GM19467 (cell line): ENCODE measurements around the gene VPS35L.
A peak's percentile ranks its signal among the peaks of the same experiment; 100 is the strongest.

Source experiments
- ATAC-seq: cut with Tn5 transposase; IDR thresholded peaks from one replicate; pipeline ENCODE4 v1.9.1; 2021; ENCODE audit warnings: mild to moderate bottlenecking, moderate library complexity; ENCODE audit not compliant: unreplicated experiment

The VPS35L gene, protein sequence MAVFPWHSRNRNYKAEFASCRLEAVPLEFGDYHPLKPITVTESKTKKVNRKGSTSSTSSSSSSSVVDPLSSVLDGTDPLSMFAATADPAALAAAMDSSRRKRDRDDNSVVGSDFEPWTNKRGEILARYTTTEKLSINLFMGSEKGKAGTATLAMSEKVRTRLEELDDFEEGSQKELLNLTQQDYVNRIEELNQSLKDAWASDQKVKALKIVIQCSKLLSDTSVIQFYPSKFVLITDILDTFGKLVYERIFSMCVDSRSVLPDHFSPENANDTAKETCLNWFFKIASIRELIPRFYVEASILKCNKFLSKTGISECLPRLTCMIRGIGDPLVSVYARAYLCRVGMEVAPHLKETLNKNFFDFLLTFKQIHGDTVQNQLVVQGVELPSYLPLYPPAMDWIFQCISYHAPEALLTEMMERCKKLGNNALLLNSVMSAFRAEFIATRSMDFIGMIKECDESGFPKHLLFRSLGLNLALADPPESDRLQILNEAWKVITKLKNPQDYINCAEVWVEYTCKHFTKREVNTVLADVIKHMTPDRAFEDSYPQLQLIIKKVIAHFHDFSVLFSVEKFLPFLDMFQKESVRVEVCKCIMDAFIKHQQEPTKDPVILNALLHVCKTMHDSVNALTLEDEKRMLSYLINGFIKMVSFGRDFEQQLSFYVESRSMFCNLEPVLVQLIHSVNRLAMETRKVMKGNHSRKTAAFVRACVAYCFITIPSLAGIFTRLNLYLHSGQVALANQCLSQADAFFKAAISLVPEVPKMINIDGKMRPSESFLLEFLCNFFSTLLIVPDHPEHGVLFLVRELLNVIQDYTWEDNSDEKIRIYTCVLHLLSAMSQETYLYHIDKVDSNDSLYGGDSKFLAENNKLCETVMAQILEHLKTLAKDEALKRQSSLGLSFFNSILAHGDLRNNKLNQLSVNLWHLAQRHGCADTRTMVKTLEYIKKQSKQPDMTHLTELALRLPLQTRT

DNA sequence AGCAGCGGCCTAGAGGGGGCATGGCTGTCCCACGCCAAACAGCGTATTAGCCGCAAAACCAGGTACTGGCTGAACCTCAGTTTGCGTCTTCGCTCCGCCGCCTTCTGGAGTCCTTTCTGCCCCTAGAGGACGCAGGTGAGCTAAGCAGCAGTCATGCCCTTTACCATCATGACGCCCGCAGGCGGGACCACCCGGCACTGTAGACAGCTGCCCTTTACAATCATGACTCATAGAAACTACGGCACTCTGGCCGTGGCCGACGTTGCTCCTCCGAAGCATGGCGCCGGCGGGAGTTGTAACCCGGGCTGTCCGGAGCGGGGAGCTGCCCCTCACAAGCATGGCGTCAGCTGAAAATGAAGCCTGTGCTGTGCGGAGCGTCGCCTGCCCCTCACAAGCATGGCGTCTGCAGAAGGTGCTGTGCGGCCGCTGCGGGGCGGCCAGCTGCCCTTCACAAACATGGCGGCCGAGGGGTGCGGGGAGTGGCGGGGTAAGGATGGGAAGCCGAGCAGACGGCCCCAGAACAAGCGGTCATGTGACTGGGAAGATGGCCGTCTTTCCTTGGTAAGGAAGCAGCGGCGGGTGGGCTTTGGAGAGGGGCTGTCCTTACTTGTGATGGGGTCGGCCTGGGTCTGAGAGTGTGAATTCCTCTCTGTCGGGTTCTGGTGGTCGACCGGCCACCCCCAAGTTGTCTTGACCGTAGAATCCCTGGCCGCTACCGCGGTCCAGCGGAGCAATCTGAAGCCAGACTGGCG is at the start of gene VPS35L:
Gene VPS35L (plus strand): TSS at position 518 of the 752 bp plus-strand sequence. CDS start 27 bp downstream, at position 545.
- ATAC-seq: peak; percentile 94

DNA sequence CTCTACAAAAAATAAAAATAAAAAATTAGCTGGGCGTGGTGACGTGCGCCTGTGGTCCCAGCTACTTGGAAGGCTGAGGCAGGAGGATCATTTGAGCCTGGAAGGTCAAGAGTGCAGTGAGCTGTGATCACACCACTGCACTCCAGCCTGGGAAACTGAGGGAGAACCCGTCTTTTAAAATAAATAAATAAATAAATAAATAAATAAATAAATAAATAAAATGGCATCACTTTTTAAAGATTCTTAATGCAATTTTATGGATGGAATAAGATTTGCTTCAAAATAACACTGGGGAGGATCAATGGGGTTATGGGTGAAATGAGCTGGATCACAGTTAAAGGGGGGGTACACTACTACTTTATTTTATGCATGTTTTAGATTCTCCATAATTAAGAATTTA is 48.5 kb upstream of the VPS35L start:
- no peak for ATAC-seq

DNA sequence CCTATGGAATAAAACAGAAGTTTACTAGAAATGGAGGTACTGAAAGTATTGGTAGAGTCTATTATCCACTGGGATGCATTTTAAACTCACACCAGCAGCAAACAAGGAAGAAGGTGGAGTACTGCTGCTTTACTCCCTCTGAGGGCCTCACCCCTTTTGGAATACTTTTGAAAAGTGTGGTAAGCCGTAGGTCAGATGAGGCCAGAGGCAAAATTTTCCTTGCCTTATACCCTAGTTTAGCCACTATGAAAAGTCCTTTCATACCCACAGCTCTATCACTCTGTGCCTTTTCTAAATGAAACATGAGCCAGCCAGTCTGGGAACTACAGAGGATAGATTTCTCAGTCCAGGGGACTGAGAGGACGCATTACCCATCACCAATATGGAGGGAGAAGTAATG is 47.6 kb upstream of the VPS35L start:
- no peak for ATAC-seq

DNA sequence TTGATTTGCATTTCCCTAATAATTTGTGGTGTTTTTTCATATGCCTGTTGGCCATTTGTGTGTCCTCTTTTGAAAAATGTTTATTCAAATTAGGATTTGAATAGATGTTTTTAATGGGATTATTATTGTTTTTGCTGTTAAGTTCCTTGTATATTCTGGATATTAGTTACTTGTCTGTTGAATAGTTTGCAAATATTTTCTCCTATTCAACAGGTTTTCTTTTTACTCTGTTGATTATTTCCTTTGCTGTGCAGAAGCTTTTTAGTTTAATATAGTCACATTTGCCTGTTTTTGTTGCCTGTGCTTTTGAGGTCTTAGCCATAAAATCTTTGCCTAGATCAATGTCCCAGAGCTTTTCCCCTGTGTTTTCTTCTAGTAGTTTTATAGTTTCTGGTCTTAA is 43.2 kb upstream of the VPS35L start:
- ATAC-seq: no peak

DNA sequence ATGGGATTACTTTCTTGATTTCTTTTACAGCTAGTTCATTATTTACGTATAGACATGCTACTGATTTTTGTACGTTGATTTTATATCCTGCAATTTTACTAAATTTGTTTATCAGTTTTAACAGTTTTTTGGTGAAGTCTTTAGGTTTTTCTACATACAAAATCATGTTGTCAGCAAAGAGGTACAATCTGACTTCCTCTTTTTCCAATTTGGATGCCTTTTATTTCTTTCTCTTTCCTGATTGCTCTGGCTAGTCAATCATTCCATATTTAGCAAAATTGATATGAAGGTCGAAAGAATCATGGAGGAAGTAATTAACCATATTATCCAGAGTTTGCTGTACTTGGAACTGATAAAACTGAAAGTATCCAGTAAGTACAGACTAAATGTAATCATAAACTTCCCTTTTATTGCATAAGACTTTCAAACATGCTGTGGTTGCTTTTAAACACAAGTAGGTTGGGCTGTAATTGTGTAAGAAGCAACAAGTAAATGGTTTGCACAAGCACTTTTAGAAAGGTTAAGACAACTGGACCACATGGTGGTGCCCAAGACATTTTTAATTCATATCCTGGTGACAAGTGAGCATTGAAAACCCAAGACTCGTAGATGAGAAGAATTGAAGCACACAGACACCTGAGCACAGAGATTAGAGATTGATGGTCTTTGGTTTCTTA is 42.0 kb upstream of the VPS35L start:
- ATAC-seq: no peak

DNA sequence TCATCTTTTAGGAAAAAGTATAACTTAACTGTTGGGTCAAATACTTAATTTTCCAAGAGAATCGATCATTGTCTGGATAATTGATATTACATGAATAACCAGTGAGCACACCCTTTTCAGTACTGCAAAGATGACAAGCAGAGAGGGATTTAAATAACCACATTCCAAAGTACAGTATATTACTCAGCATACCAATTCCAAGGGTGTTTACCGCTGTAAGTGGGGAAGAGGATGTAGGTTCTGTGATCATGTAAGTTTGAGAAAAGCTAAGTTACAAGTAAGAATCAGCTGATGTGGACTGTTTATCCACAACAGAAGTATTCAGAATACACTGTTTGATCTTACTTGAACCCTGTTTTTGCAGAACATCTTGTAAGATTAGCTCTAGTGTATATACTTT is 39.7 kb upstream of the VPS35L start:
- ATAC-seq: no peak

DNA sequence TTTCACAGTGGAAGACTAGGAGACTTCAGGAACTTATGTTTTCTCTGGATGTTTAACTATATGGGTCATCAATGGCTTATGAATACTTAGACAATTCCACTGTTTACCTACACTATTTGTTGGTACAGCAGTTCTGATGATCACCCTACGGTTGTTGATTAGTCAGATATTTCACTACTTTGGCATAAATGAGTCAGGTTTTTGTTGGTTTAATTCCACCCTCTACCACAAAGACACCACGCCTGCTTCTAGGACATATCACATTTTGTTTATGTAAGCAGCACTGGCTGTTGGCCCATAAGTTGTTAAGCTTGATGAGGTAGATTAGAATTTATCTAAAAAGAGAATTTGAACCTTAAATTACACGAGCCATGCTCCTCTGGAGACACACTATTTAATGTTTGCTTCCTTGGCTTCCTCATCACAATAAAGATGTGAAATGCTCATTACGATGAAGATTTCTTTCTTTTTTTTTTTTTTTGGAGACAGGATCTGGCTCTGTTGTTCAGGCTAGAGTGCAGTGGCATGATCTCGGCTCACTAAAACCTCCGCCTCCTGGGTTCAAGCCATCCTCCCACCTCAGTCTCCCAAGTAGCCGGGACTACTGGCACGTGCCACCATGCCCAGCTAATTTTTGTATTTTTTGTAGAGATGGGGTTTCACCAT is 37.9 kb upstream of the VPS35L start:
- no peak for ATAC-seq

DNA sequence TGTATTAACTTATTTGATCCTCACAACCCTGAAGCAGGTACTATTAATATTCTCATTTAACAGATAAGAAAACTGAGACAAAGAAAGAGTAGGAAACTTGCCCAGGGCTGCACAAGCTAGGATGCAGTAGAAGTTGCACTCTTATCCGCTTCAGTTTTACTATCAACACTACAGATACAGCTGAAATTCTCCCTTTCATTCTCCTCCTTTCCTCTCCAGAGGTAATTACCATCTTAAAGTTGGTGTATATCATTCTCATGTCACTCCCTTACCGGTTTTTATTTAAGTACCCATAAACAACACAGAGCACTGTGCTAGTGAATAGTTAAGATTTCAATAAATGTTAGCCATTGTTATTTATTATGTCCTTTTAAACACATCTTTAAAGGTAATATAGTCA is 37.1 kb upstream of the VPS35L start:
- ATAC-seq: no peak

DNA sequence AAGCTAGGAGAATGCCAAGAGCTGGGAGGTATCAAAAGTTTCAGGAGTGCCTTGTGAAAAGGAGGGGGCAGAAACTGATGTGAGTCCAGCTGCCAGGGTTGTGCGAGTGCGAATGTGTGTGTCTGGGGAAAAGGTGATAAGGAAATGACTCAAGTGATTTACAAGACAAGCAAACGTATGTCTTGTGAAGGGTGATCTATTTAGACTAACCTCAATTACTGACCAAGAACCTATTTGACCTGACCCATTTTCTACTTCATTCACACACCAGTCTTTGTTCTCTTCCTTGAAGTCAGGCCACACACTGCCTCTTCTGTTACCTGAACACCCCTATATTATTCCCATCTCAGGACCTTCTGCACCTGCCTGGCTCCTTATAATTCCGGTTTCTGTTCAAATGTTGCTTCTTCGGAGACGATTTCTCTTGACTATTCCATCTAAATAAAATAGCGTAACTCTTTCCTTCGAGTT is 34.6 kb upstream of the VPS35L start:
- ATAC-seq: no peak

DNA sequence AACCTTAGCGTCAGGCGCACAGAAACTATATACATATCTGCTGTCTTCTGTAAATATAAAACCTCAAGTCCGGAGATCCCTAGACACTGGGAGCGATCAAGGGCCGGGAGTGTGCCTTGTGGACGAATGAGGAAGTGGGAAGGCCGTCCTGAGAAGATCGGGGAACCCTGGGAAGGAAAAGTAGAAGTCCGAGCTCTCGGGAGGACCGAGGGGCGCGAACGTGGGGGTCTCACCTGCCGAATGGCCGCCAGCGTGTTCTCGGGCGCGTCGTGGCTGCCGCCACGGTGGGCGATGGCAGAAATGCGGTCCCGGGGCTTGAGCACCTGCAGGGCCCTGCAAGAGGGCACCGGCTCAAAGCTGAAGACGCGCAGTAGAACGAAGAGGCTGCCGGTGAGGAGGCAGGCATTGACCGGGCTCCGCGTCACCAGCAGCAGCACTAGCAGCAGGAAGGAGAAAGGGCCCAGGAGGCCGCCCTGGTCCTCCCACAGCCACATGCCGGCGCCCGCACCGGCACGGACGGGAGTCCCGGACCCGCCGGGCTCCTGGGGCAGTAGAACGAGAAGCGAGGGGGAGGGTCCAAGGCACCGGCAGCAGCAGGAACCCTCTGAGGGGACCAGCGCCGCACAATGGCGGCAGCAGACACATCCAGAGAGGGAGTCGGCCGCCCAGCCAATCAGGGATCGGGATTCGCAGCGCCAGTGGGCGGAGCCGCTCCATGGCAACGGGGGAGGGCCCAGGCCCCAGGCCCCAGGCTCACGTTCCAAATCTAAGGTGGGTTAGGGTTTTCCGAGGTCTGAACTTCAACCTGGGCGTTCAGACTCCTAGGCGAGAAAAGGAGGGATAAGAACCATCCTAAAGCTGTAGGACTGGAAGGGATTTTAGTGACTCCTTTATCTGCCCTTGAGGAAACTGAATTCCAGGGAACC is 33.8 kb upstream of the VPS35L start, which contains the start of gene GDE1:
Gene GDE1 (minus strand): TSS at position 628 of the 926 bp plus-strand sequence. CDS start 134 bp downstream, at position 494.
- ATAC-seq: peak; percentile 72

DNA sequence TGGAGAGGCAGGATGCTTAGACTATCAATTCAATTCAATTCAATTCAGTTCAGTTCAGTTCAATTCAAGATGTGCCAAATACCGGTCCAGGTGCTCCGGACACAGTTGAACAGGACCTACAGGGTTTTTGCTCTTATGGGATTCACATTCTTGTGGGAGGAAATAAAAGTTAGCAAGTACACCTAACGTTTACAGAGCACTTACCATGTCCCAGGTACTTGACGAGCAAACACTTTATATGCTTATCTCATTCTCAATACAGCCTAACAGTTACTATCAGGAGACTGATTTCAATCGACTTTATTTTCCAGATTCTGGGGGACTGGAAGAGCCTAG is 33.1 kb upstream of the VPS35L start:
- ATAC-seq: no peak

DNA sequence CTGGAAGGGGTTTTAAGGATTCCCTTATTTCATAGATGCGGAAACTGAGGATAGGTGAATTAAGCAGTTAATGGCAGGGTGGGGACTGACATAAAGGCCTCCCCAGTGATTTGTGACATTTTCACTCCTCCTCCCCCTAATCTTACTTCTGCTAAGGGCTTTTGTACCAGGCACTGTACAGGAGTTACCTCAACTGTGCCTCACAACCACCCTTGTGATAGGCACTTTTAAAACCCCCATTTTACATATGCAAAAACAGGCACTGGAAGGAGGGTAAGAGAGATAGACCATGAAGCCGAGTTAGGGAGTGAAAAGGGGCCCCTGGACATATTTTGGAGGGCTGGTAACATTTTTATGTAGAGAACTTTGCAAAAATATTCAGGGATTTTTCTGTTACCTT is 32.7 kb upstream of the VPS35L start:
- no peak for ATAC-seq

DNA sequence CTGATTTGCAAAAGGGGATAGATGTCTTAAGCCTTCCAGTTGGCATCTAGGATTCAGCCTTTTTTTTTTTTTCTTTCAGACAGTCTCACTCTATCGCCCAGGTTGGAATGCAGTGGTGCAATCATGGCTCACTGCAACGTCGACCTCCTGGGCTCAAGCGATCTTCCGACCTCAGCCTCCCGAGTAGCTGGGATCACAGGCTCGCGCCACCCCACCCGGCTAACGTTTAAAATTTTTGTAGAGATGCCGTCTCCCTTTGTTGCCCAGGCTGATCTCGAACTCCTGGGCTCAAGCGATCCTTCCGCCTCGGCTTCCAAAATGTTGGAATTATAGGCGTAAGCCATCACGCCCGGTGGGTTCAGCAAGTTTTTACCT is 32.3 kb upstream of the VPS35L start:
- no peak for ATAC-seq

DNA sequence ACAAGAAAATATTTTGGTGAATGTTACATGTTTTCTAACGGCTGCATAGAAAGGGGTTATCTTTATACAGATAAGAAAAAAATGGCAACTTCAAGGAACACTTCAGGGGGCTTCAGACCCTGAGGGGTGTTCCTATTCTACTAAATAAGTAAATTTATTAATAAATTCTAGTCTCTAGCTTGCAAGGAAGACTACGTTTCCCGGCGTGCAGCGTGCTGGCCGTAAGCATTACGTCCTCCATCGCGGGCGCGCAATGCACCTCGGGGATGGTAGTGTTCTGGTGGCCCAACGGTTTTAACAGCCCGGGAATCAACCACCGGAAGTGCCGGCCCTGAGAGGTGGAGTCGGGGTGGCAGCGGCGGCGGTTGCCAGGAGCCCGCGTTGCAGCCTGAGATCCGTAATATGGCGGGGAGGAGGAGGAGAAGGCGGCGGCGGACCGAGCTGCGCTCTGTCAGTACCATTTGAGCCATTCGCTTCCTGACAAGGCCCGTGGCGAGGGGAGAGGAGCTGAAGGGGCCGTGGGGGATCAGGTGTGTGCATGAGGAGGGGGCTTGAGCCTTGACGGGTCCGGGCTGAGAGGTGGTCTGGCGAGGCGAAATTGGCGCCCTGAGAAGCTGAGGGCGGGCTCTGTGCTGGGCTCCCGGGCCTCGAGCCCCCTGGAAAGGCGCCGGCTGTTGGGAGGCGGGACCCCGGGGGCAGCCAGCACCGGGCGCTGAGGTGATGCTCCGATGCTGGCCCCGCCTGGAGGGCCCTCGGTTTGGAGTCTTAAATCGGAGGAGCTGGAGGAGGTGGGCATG is 31.7 kb upstream of the VPS35L start, which contains the start of gene CCP110:
Gene CCP110 (plus strand): TSS at position 384 of the 797 bp plus-strand sequence. CDS start 3,940 bp downstream, outside the sequence.
- ATAC-seq: peak; percentile 79

DNA sequence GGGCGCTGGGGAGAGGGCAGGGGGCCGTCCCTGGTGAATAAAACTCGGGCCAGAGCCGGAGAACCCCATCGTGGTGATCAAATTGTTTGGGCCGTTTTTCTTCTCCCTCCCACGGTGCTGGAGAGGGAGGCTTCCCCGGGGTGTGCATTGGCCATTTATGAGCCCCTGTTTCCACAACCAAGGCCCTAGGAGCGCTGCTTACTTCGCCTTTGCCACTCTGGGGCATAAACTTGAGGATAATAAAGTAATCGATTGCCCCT is 31.2 kb upstream of the VPS35L start:
- ATAC-seq: no peak

DNA sequence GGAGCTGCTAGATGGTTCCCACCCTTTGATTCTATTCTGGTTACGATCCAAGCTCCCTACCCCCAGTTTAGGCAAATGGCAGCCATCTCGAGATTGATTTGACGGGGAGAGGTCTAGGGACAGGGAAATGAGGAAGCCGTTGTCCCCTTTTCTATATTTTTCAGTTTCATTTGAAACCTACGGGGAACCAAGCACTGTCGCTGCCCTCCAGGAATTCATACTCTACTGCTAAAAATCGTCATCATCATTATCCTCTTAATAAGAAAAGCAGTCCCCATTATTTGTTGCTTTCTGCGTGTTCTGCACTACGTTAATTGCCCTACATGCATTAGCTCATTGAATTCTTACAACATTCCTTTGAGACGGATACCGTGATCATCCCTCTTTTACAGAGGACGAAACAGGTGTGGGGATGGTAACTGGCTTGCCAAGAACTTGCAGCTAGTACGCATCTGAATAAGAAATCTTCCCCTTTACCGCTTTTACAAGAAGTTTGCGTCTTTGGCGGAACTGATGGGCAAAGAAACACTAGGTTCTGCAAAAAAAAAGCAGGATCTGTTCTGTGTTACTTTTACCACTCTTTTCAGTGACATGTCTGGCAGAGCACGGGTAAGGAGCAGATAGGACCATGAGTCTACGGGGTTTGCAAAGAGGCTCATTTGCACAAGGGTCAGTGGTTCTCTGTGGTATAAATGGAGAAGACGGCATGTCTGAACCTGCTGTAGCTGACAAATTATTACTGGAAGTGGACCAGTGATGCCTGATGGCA is 30.7 kb upstream of the VPS35L start:
- no peak for ATAC-seq

DNA sequence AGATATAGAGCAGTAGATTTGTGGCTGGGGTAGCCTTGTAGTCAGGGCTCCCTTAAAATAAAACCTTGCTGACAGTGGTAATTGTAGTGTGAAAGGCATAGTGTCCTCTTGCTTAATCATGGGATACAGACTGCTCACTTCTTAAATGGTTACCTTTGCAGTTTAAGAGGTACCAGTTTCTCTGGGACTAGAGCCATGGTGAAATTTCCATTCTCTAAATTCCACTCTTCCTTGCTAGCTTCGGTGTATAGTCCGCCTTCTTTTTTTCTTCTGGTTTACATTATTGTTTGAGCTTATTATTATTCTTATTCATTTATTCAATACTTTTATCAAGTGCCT is 30.1 kb upstream of the VPS35L start:
- no peak for ATAC-seq

DNA sequence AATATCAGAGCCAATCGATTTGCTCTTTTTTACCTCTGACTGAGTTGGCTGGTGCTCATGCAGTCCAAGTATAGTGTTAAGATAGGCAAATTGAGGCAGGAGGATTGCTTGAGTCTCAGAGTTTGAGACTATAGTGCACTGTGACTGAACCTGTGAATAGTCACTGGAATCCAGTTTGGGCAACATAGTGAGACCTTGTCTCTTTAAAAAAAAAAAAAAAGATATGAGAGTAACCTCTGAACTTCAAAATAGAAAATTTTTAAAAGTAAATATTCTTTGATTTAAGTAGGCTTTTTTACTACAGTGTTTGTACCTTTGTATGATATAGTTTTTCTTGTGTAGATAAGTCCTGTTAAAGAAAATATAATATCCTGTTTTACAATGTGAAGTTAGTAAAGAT is 28.3 kb upstream of the VPS35L start:
- no peak for ATAC-seq
